Skeletal muscle satellite cell (primary cell): ENCODE measurements around the gene CENPB.

ENCODE experiments used
- H3K27me3 ChIP-seq: 2 replicates; pipeline ENCODE4 v1.7.0; 2013; ENCODE audit warnings: low read length; ENCODE audit not compliant: control insufficient read depth, insufficient read depth
- H3K36me3 ChIP-seq: 2 replicates; pipeline ENCODE4 v1.7.0; 2013; ENCODE audit warnings: mild to moderate bottlenecking, control low read depth, low read length; ENCODE audit not compliant: insufficient read depth
- H3K4me1 ChIP-seq: 2 replicates; pipeline ENCODE4 v1.7.0; 2013; ENCODE audit warnings: low read length; ENCODE audit not compliant: control insufficient read depth, insufficient read depth
- H3K4me2 ChIP-seq: 2 replicates; pipeline ENCODE4 v1.7.0; 2013; ENCODE audit warnings: mild to moderate bottlenecking, low read length
- H3K4me3 ChIP-seq: 2 replicates; pipeline ENCODE4 v1.7.0; 2013; ENCODE audit warnings: low read length
- H3K9ac ChIP-seq: 2 replicates; pipeline ENCODE4 v1.7.0; 2013; ENCODE audit warnings: mild to moderate bottlenecking, low read depth, low read length, moderate library complexity
- H3K9me3 ChIP-seq: replicated peaks from 2 replicates; pipeline ENCODE4 v1.7.0; 2013; ENCODE audit warnings: mild to moderate bottlenecking, control low read depth, low read length

Gene CENPB

DNA sequence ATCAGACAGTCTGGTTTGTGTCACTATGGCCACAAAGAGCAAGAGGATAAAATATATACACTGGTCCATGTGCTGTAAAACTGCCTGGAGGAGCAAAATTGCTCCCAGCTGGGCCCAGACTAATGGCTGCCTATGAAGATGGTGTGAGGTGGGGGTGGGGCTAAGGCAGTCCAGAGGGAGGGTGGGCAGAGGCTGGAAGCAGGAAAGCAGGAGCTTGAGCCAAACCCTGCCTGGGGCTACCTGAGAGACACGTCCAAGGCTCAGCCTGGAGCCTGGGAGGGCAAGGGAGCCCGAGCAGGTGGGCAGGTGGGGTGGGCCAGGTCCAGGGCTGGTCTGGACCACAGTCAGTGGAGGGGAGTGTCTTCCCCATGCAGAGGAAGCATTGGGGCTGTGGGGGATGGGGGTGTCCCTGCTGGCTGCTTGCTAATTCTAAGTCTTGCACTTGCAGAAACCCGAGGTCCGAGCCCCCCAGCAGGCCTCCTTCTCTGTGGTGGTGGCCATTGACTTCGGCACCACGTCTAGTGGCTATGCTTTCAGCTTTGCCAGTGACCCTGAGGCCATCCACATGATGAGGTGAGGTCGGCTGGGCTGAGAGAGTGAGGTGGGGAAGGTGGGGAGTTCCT is 44.6 kb downstream of the CENPB start:
- Histone ChIP-seq H3K4me2 (no peak overlapping the region), H3K36me3 (no peaks in the 10 kb centered on the region), H3K9ac (no peak overlapping the region), H3K27me3 (peaks cover 35% of the 10 kb centered on the region), H3K9me3 (no peaks in the 10 kb centered on the region), H3K4me3 (no peak overlapping the region), H3K4me1 (no peaks in the 10 kb centered on the region)

DNA sequence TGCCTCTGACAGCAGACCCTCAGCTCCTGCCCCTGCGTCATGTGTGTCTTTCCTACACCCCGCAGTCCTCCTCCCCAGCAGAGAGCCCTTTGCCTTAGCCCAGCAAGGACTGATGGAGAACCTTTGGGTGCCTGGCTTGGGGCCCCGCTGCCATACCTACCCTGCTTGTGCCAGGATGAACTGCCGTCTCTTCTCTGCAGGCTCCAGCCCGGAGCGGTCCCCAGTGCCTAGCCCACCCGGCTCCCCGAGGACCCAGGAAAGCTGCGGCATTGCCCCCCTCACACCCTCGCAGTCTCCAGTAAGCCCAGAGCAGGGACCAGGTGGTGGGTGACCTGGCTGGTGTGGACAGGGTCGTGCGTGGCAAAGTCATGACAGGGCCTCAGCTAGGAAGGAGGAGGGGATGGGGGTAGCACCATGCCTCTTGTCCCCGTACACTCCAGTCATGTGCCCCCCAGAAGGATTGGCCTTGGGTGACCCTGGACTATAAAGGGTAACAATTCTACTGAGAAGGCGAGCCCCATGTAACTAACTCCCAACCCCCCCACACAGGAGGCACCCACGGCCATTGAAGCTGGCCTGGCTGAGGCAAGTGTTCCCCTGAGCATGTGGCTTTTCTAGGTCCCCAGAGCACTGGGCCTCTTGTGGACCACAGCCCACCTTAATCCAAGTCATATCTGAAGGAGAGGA is 45.8 kb downstream of the CENPB start:
- Histone ChIP-seq H3K36me3 (no peaks in the 10 kb centered on the region), H3K27me3 (peaks cover 34% of the 10 kb centered on the region), H3K9ac (no peak overlapping the region), H3K4me1 (no peaks in the 10 kb centered on the region), H3K4me3 (no peak overlapping the region), H3K9me3 (no peaks in the 10 kb centered on the region), H3K4me2 (no peak overlapping the region)

DNA sequence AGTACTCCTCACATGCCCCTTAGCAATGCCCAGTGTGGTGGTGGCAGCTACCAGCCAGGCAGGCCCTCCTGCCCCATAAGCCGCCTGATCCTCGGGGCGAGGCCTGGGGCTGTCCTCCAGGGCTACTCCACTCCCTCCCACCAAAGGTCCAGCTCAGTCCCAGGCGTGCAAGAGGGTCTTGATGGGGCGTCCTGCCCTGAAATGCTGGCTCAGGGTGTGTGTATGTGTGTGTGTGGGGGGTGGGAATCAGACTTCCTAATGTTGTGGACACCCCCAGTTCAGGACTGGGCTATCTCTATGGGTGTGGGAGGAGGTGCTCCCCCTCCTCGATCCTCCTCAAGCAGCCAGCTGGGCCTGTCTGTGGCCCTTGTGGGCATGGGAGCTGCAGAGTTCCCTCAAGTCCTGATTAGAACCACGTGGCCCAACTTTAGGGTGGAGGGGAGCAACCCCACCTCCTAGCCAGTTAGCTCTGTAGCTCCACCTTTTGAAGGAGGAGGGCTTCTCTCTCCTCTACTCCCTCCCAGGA is 46.6 kb downstream of the CENPB start:
- Histone ChIP-seq H3K4me3 (no peak overlapping the region), H3K27me3 (peaks cover 33% of the 10 kb centered on the region), H3K9me3 (no peaks in the 10 kb centered on the region), H3K36me3 (no peaks in the 10 kb centered on the region), H3K4me2 (no peak overlapping the region), H3K4me1 (no peaks in the 10 kb centered on the region), H3K9ac (no peak overlapping the region)

DNA sequence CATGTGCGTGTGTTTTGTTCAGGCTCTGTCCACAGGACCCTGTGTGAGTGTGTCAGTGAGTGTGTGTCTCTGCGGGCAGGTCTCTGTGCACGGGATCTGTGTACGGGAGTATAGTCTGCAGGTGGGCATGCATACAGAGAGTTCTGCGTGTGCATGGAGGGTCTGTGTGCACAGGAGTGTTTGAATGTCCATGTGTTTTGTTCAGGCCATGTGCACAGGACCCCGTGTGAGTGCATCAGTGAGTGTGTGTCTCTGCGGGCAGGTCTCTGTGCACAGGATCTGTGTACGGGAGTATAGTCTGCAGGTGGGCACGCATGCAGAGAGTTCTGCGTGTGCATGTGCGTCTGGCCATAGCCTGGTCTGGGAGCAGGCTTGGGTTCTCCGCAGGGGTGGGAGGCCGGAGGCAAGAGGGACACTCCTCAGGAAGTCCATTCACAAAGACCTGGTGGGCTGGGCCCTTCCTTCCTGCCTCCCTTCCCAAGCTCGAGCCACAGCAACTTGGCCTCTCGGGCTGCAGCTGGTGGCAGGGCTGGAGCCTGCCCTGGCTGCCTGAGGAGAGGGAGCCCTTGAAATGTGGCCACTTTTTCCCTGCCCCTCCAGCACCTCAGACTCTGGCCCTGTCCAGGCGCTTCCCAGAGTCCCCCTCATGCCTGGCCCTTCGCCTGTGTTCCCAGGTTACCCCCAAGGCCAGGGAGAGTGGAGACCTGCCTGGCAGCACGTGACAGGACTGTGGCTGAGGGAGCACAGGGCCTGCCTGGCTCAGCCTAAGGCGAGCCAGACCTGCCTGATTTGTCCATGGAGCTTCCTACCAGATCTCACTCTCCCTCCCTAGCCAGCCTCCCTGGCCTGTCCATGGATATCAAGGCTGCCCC is 47.2 kb downstream of the CENPB start:
- H3K4me2 ChIP-seq: no peak overlapping the region
- H3K4me3 ChIP-seq: no peak overlapping the region
- H3K9ac ChIP-seq: no peak overlapping the region
- H3K36me3 ChIP-seq: no peaks in the 10 kb centered on the region
- H3K4me1 ChIP-seq: no peaks in the 10 kb centered on the region
- H3K27me3 ChIP-seq: peaks cover 31% of the 10 kb centered on the region
- H3K9me3 ChIP-seq: no peaks in the 10 kb centered on the region

DNA sequence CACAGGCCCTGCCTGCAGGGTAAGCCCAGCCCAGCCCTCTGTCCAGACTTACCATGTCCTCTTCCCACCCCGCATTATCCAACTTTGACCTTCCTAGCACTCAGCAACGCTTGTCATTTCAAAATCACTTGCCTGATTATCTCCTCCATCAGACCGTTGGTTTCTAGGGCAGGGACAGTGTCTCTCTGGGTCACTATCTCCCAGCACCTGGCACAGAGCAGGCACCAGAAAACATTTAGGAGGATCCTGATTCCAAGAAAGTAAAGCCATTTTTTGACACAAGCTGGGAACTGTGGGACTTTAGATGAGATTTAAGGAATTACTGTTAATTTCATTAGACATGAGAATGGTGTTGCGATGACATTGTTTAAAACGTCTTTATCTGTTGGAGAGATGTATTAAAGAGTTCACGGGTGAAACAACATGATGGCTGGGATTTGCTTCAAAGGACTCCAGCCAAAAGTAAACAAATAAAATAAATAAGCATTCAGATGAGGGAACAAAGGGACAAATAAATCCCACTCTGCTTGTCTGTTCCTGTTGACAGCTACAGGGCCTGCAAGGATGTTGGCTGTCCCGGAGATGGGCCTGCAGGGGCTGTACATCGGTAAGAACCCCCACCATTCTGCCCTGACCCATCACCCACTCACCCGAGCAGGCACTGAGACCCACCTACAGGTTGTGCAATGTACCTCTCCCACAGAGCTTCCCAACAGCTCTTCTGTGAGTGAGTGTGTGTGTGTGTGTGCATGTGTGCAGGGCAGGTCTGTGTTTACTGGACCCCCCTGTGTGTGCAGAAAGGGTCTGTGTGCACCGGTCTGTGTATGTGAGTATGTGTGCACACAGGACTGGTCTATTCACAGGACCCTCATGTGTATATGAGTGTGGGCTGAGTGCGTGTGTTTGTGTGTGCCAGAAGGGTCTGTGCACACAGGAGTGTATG is 48.2 kb downstream of the CENPB start:
- no peak overlapping the region for H3K4me3 ChIP-seq
- H3K27me3 ChIP-seq: peaks cover 35% of the 10 kb centered on the region
- H3K36me3 ChIP-seq: no peaks in the 10 kb centered on the region
- H3K9me3 ChIP-seq: no peaks in the 10 kb centered on the region
- H3K4me2 ChIP-seq: no peak overlapping the region
- H3K9ac ChIP-seq: no peak overlapping the region
- H3K4me1 ChIP-seq: no peaks in the 10 kb centered on the region

DNA sequence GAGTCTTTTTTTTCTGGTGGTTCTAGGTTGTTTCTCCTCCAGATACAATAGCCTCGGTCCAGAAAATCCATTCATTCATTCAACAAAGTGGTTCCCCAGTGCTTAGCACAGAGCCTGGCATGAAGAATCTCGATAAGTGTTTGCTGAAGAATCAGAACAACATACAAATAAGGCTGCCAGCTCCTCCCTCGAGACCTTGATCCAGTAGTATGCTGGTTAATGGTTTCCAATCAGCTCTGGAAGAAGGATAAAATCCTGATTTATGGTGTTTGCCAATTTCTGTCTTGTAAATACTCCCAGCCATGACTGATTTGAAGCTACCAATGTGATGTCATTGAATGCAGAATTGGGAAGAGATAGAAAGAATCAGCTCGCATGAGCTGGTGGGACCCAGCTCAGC is 50.8 kb downstream of the CENPB start:
- Histone ChIP-seq H3K9ac (no peak overlapping the region), H3K9me3 (no peaks in the 10 kb centered on the region), H3K4me1 (no peaks in the 10 kb centered on the region), H3K4me2 (no peak overlapping the region), H3K27me3 (peaks cover 56% of the 10 kb centered on the region), H3K4me3 (no peak overlapping the region), H3K36me3 (no peaks in the 10 kb centered on the region)

DNA sequence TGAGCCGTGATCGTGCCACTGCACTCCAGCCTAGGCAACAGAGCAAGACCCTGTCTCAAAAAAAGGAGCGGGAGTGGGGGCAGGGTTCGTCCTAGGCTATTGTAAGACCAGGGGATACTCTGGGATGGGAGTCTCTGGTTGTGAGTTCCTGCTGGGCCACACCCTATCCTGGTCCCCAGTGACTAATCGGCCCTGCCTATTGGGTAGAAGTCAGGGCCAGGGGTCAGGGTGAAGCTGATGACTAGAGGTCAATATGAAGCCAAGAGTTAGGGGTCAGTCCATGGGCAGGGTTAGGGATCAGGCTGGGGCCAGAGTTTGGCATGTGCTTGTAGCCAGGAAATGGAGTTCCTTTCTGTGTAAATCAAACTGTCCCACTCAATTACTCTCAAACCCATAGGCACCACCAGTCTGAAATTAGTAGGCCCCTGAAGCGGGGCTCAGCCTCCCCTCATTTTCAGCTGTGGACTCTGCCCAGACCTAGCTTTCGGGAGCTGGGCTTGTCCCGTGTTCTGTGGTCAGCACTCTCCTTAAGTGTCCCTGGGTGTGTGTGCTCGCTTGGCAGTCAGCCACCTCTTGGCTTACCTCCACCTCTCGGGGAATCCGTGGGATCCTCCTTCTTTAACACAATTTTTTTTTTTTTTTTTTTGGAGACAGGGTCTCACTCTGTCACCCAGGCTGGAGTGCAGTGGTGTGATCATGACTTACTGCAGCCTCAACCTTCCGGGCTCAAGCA is 52.3 kb downstream of the CENPB start:
- no peak overlapping the region for H3K4me2 ChIP-seq
- no peak overlapping the region for H3K9ac ChIP-seq

More for the DNA sequence above, 52.3 kb downstream of the CENPB start:
- Histone ChIP-seq H3K4me1 (no peaks in the 10 kb centered on the region), H3K4me3 (no peak overlapping the region), H3K36me3 (no peaks in the 10 kb centered on the region), H3K27me3 (peaks cover 59% of the 10 kb centered on the region), H3K9me3 (no peaks in the 10 kb centered on the region)
